Vagina (tissue), 2 donors: ENCODE results near the gene SCGB1D1. TPM values are rescaled to one million over a fixed set of nuclear protein-coding genes. Genes with fewer than 3 reads are reported as not detected.

Source experiments
- DNase-seq, 2 donors: peaks; one replicate each; pipeline ENCODE4 v3.0.0-alpha.2; 2017; ENCODE audit errors: extremely low spot score in 2 of 2
- H3K27ac ChIP-seq: fragments of 200-600 bp; sonication (generic); one replicate; pipeline ENCODE4 v1.5.1; 2019
- H3K27me3 ChIP-seq: fragments of 200-600 bp; sonication (generic); one replicate; pipeline ENCODE4 v1.5.1; 2019
- H3K36me3 ChIP-seq, 2 donors: fragments of 200-600 bp; sonication (generic); one replicate each; pipeline ENCODE4 v1.5.1; 2017 to 2019
- H3K4me1 ChIP-seq: fragments of 200-600 bp; sonication (generic); one replicate; pipeline ENCODE4 v1.5.1; 2019
- H3K4me3 ChIP-seq, 2 donors: fragments of 200-600 bp; sonication (generic); 1 replicate in 1 of 2; 2 replicates in 1 of 2; pipeline ENCODE4 v1.5.1; 2016 to 2019
- H3K9me3 ChIP-seq: fragments of 200-600 bp; sonication (generic); one replicate; pipeline ENCODE4 v1.5.1; 2019
- CTCF ChIP-seq, 3 experiments: fragments of 450-650 bp in 2 of 3; fragments of 200-600 bp in 1 of 3; sonication (generic) in 1 of 3; IDR thresholded peaks; one replicate each; pipeline ENCODE4 v1.5.1; 2017 to 2019; ENCODE audit warnings: antibody characterized with exemption in 3 of 3, mild to moderate bottlenecking in 2 of 3, moderate library complexity in 2 of 3
- POLR2A ChIP-seq, 2 donors: fragments of 450-650 bp; IDR thresholded peaks; one replicate each; pipeline ENCODE4 v1.6.1; 2017; ENCODE audit warnings: antibody characterized with exemption in 2 of 2, mild to moderate bottlenecking in 2 of 2, moderate library complexity in 2 of 2
- POLR2AphosphoS5 ChIP-seq, 2 donors: sonication (generic); formaldehyde crosslinking; IDR thresholded peaks; one replicate each; pipeline ENCODE4 v1.9.0; 2017; ENCODE audit warnings: antibody characterized with exemption in 2 of 2, mild to moderate bottlenecking in 2 of 2, low read depth in 1 of 2; ENCODE audit not compliant: insufficient read depth in 1 of 2
- intact Hi-C: fragments of 100-400 bp; cut with DNase I; formaldehyde crosslinking; loops from one replicate; pipeline ENCODE4 v1.15.1; 2023
- total RNA-seq: library from RNA; depleted of rRNA; stranded (reverse); fragments of >200 nt; gene quantifications from one replicate; pipeline ENCODE4 v1.2.3, GENCODE V29; 2016

The SCGB1D1 gene
- total RNA-seq, 1 donor from 2014 or later = not detected

DNA sequence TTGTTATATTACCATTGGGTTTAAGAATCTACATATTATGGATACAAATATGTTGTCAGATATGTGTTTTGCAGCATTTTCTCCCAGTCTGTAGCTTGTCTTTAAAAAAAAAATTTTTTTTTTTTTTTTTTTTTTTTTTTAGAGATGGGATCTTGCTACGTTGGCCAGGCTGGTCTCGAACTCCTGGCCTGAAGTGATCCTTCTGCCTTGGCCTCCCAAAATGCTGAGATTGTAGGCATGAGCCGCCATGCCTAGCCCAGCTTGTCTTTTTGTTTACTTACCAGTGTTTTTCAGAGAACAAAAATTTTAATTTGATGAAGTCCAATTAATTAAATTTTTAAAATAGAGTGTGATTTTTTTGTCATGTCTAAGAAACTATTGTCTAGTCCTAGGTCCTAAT is 36.4 kb upstream of the SCGB1D1 start:
- no peak for DNase-seq
- intact Hi-C loops = no loop called here

GRCh38 chr11:62157603-62158002 is 32.4 kb upstream of the SCGB1D1 start:
- no peak overlapping the region for H3K27ac ChIP-seq
- no peaks in the 10 kb centered on the region for H3K36me3 ChIP-seq
- H3K4me1 ChIP-seq = no peaks in the 10 kb centered on the region
- no peaks in the 10 kb centered on the region for H3K9me3 ChIP-seq
- DNase-seq = no peak
- no peaks in the 10 kb centered on the region for H3K27me3 ChIP-seq
- intact Hi-C loops = loop anchor here (1.0 kb wide), 1 partner anchor 27 kb away; no protein-coding TSS in a partner anchor
- no peak overlapping the region for H3K4me3 ChIP-seq
- TF ChIP-seq POLR2AphosphoS5 (IDR thresholded peaks at IDR 0.05; ENCODE audit: insufficient read depth in 1 of 2, low read depth in 1 of 2) = no peak
- TF ChIP-seq POLR2A (IDR thresholded peaks at IDR 0.05) = no peak
- TF ChIP-seq CTCF (IDR thresholded peaks at IDR 0.05) = no peak

More for the DNA sequence above, 36.4 kb upstream of the SCGB1D1 start:
- Histone ChIP-seq H3K4me3 (no peak overlapping the region), H3K27ac (no peak overlapping the region), H3K9me3 (no peaks in the 10 kb centered on the region), H3K27me3 (no peaks in the 10 kb centered on the region), H3K36me3 (peaks cover 0 to 32% of the 10 kb centered on the region in 2 donors), H3K4me1 (no peaks in the 10 kb centered on the region)
- TF ChIP-seq POLR2AphosphoS5 (IDR thresholded peaks at IDR 0.05; ENCODE audit: insufficient read depth in 1 of 2, low read depth in 1 of 2) (no peak), CTCF (IDR thresholded peaks at IDR 0.05) (no peak), POLR2A (IDR thresholded peaks at IDR 0.05) (no peak)

- TF ChIP-seq CTCF (IDR thresholded peaks at IDR 0.05) = no peak
- TF ChIP-seq POLR2AphosphoS5 (IDR thresholded peaks at IDR 0.05; ENCODE audit: insufficient read depth in 1 of 2, low read depth in 1 of 2) = no peak
- TF ChIP-seq POLR2A (IDR thresholded peaks at IDR 0.05) = no peak
- Histone ChIP-seq H3K27ac (no peak overlapping the region), H3K36me3 (no peaks in the 10 kb centered on the region), H3K4me1 (no peaks in the 10 kb centered on the region), H3K9me3 (no peaks in the 10 kb centered on the region), H3K27me3 (no peaks in the 10 kb centered on the region), H3K4me3 (no peak overlapping the region)
- no peak for DNase-seq
- intact Hi-C loops = no loop called here
These were observed 23.6 kb upstream of the SCGB1D1 start for GRCh38 chr11:62166371-62166770.

- Histone ChIP-seq H3K4me1 (peaks cover 5% of the 10 kb centered on the region), H3K27me3 (no peaks in the 10 kb centered on the region), H3K36me3 (no peaks in the 10 kb centered on the region), H3K27ac (no peak overlapping the region), H3K4me3 (no peak overlapping the region), H3K9me3 (no peaks in the 10 kb centered on the region)
- intact Hi-C loops = no loop called here
- DNase-seq = no peak
- TF ChIP-seq CTCF (IDR thresholded peaks at IDR 0.05) (no peak), POLR2A (IDR thresholded peaks at IDR 0.05) (no peak), POLR2AphosphoS5 (IDR thresholded peaks at IDR 0.05; ENCODE audit: insufficient read depth in 1 of 2, low read depth in 1 of 2) (no peak)
These were observed 20.6 kb upstream of the SCGB1D1 start for GRCh38 chr11:62169448-62169847.

- no peak for DNase-seq
- H3K27ac ChIP-seq = no peak overlapping the region
- intact Hi-C loops = no loop called here
- H3K27me3 ChIP-seq = no peaks in the 10 kb centered on the region
- H3K9me3 ChIP-seq = no peaks in the 10 kb centered on the region
- H3K4me1 ChIP-seq = peaks cover 5% of the 10 kb centered on the region
- TF ChIP-seq POLR2A (IDR thresholded peaks at IDR 0.05) = no peak
- no peak for TF ChIP-seq CTCF (IDR thresholded peaks at IDR 0.05)
- TF ChIP-seq POLR2AphosphoS5 (IDR thresholded peaks at IDR 0.05; ENCODE audit: insufficient read depth in 1 of 2, low read depth in 1 of 2) = no peak
- H3K4me3 ChIP-seq = no peak overlapping the region
- no peaks in the 10 kb centered on the region for H3K36me3 ChIP-seq
These were observed 20.1 kb upstream of the SCGB1D1 start for GRCh38 chr11:62169935-62170334.
